Astrocyte (in vitro differentiated cells and primary cell): ENCODE data around the gene LILRA2.
"Not testable (repeated sequence)": the region's sequence is repeated elsewhere in the genome, so short reads cannot be mapped to it uniquely, and the experiment has no call there.

Source experiments
- EZH2 ChIP-seq: IDR thresholded peaks from 2 replicates; pipeline ENCODE4 v1.6.1; 2012; ENCODE audit warnings: mild to moderate bottlenecking, low read length, inconsistent platforms; ENCODE audit not compliant: insufficient read depth
- TF ChIP-seq, protein P1 (sequence below): IDR thresholded peaks from 2 replicates; pipeline ENCODE4 v1.5.1; 2011; ENCODE audit warnings: low read depth, mild to moderate bottlenecking, inconsistent platforms, low read length, moderate library complexity; ENCODE audit not compliant: insufficient read depth

GRCh38 chr19:54624934-54625730 is 51.5 kb downstream of the LILRA2 start:
- TF ChIP-seq, protein P1, sequence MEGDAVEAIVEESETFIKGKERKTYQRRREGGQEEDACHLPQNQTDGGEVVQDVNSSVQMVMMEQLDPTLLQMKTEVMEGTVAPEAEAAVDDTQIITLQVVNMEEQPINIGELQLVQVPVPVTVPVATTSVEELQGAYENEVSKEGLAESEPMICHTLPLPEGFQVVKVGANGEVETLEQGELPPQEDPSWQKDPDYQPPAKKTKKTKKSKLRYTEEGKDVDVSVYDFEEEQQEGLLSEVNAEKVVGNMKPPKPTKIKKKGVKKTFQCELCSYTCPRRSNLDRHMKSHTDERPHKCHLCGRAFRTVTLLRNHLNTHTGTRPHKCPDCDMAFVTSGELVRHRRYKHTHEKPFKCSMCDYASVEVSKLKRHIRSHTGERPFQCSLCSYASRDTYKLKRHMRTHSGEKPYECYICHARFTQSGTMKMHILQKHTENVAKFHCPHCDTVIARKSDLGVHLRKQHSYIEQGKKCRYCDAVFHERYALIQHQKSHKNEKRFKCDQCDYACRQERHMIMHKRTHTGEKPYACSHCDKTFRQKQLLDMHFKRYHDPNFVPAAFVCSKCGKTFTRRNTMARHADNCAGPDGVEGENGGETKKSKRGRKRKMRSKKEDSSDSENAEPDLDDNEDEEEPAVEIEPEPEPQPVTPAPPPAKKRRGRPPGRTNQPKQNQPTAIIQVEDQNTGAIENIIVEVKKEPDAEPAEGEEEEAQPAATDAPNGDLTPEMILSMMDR: not testable (repeated sequence)
- not testable (repeated sequence) for TF ChIP-seq EZH2
